Right lobe of liver (tissue), 6 donors: Measurements from ENCODE around the gene WDR88. TPM values are rescaled to one million over a fixed set of nuclear protein-coding genes. Genes with fewer than 3 reads are reported as not detected.

ENCODE experiments used
- ATAC-seq, 4 donors: fragments of 200-7000 bp; cut with Tn5 transposase; one replicate each; pipeline ENCODE4 v1.9.1; 2020; ENCODE audit warnings: mild to moderate bottlenecking in 4 of 4, moderate library complexity in 4 of 4
- DNase-seq, 3 donors: peaks; one replicate each; pipeline ENCODE4 v3.0.0-alpha.2; 2020
- H3K27ac ChIP-seq, 3 donors: fragments of 200-600 bp; one replicate each; pipeline ENCODE4 v1.8.0; 2022
- H3K27me3 ChIP-seq, 2 donors: fragments of 200-600 bp; one replicate each; pipeline ENCODE4 v1.8.0; 2022
- H3K36me3 ChIP-seq, 4 donors: fragments of 200-600 bp; sonication (generic) in 1 of 4; one replicate each; pipeline versions ENCODE4 v1.5.1 to v1.8.0; 2017 to 2022; ENCODE audit warnings: control low read depth in 1 of 4
- H3K4me1 ChIP-seq, 4 donors: fragments of 200-600 bp; sonication (generic) in 1 of 4; one replicate each; pipeline versions ENCODE4 v1.5.1 to v1.8.0; 2017 to 2022; ENCODE audit warnings: control low read depth in 1 of 4
- H3K4me3 ChIP-seq, 3 donors: fragments of 200-600 bp; one replicate each; pipeline ENCODE4 v1.8.0; 2022
- H3K9me3 ChIP-seq, 4 donors: fragments of 200-600 bp; sonication (generic) in 1 of 4; one replicate each; pipeline versions ENCODE4 v1.5.1 to v1.8.0; 2017 to 2022; ENCODE audit warnings: control low read depth in 1 of 4
- POLR2A ChIP-seq: fragments of 450-650 bp; IDR thresholded peaks from one replicate; pipeline ENCODE4 v1.6.1; 2017; ENCODE audit warnings: antibody characterized with exemption, mild to moderate bottlenecking
- WGBS: methylation state at CpG from one replicate; pipeline ENCODE4 v1.1.6; 2018; ENCODE audit warnings: low coverage, low lambda C conversion rate; ENCODE audit not compliant: insufficient coverage; ENCODE audit errors: missing lambda C conversion rate; 5-methylcytosine and 5-hydroxymethylcytosine counted together
- intact Hi-C, 2 donors: fragments of 100-400 bp; cut with DNase I; formaldehyde crosslinking; loops; one replicate each; pipeline versions ENCODE4 v1.11.2 to v1.14.1; 2022
- total RNA-seq, 6 experiments: library from RNA; depleted of rRNA in 2 of 6; stranded (reverse); fragments of >200 nt in 2 of 6; fragmentation: NEBNext Ultra II Directional in 3 of 6; extraction: Animal tissue kit (Norgen Biotek cat#: 25700) in 3 of 6; gene quantifications; one replicate each; pipeline versions ENCODE4 v1.1.0 to v1.2.4, GENCODE V29; 2016 to 2023
- TF ChIP-seq, protein P1 (sequence below), 4 donors: fragments of 200-600 bp in 3 of 4; fragments of 450-650 bp in 1 of 4; IDR thresholded peaks; one replicate each; pipeline versions ENCODE4 v1.5.1 to v1.8.0; 2016 to 2022; ENCODE audit warnings: antibody characterized with exemption in 4 of 4, mild to moderate bottlenecking in 2 of 4
- donor health status: DM: no; HTN: yes; CAD: no.
- donor health status: DM: no; HTN: no; CAD: no.
- donor health status: DM: no; HTN: no; CAD: no.
- donor health status: DM: no; HTN: yes; CAD: no.
- donor health status: DM: no; HTN: yes; CAD: no.

WDR88 gene
- total RNA-seq, 6 experiments from 2014 or later = not detected

DNA sequence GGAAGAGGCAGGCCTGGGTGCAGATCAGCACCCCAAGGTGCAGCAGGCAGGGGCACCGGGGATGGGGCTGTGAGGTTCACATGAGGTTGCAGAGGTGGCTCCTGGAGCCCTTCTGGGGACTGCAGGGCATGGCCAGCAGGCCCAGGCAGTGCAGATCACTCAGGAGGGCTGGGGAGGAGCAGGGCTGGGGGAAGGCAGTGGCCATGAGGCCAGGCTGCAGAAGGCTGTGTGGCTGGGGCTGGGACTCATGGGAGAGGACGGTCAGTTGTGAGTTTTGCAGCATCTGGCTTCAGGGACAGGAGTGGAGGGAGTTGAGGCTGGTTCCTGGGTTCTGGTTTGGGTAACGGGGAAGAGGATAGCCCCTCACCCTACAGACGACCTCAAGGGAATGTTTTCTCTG, 7.3 kb downstream of the WDR88 start:
- Histone ChIP-seq H3K4me1 (no peaks in the 10 kb centered on the region), H3K4me3 (no peak overlapping the region), H3K36me3 (no peaks in the 10 kb centered on the region), H3K27me3 (no peaks in the 10 kb centered on the region), H3K27ac (no peak overlapping the region), H3K9me3 (no peaks in the 10 kb centered on the region)
- ATAC-seq (no peak), DNase-seq (no peak)
- intact Hi-C loops = no loop called here
- WGBS = 54% methylated on average over 4 of the region's 4 CpGs
- no peak for TF ChIP-seq POLR2A
- TF ChIP-seq, protein P1, sequence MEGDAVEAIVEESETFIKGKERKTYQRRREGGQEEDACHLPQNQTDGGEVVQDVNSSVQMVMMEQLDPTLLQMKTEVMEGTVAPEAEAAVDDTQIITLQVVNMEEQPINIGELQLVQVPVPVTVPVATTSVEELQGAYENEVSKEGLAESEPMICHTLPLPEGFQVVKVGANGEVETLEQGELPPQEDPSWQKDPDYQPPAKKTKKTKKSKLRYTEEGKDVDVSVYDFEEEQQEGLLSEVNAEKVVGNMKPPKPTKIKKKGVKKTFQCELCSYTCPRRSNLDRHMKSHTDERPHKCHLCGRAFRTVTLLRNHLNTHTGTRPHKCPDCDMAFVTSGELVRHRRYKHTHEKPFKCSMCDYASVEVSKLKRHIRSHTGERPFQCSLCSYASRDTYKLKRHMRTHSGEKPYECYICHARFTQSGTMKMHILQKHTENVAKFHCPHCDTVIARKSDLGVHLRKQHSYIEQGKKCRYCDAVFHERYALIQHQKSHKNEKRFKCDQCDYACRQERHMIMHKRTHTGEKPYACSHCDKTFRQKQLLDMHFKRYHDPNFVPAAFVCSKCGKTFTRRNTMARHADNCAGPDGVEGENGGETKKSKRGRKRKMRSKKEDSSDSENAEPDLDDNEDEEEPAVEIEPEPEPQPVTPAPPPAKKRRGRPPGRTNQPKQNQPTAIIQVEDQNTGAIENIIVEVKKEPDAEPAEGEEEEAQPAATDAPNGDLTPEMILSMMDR (IDR thresholded peaks at IDR 0.05) = no peak

DNA sequence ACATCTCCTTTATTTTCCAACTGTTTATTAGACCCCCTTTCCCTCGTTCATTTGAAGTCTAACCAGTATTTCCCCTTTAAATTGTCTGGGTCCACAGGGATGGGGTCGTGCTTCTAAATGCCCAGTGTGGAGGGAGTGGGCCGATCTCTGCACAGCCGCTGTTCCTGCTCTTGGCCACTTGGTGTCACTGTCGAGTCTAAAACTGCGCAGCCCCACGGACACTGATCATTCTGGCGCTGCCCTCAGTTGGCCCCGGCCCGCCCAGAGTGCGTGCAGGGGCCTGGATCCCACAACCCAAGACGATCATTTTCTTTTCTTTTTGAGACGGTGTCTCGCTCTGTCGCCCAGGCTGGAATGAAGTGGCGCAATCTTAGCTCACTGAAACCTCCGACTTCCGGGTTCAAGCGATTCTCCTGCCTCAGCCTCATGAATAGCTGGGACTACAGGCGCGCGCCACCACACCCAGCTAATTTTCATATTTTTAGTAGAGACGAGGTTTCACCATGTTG, 12.0 kb downstream of the WDR88 start:
- no peak overlapping the region for H3K27ac ChIP-seq
- WGBS = 26% methylated on average over 23 of the region's 23 CpGs
- intact Hi-C loops = loop anchor here in 1 of 2 donors (5.0 kb wide), 1 partner anchor 38 kb away; no protein-coding TSS in a partner anchor
- no peak overlapping the region for H3K4me3 ChIP-seq
- no peaks in the 10 kb centered on the region for H3K9me3 ChIP-seq
- ATAC-seq (peak; percentile 96 to 99 (median 98)), DNase-seq (peak; percentile 51 to 67 (median 67))
- H3K27me3 ChIP-seq = no peaks in the 10 kb centered on the region
- no peaks in the 10 kb centered on the region for H3K4me1 ChIP-seq
- no peaks in the 10 kb centered on the region for H3K36me3 ChIP-seq
- TF ChIP-seq, protein P1 (IDR thresholded peaks at IDR 0.05) = peak; percentile 92 to 95 (median 94)
- no peak for TF ChIP-seq POLR2A

DNA sequence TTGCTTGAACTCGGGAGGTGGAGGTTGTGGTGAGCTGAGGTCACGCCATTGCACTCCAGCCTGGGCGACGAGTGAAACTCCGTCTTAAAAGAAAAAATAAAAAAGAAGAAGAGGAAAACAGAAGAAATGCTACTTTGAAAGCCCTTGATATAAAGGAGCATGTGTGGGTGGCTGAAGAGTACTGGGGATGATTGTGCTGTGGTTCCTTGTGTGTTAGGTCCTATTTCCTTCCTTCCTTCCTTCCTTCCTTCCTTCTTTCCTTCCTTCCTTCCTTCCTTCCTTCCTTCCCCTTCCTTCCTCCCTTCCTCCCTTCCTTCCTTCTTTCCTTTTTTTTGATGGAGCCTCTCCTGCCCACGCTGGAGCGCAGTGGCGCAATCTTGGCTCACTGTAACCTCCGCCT, 14.3 kb downstream of the WDR88 start:
- 94% methylated on average over 9 of the region's 9 CpGs for WGBS
- Histone ChIP-seq H3K4me1 (no peaks in the 10 kb centered on the region), H3K9me3 (no peaks in the 10 kb centered on the region), H3K4me3 (no peak overlapping the region), H3K36me3 (no peaks in the 10 kb centered on the region), H3K27me3 (no peaks in the 10 kb centered on the region), H3K27ac (no peak overlapping the region)
- intact Hi-C loops = loop anchor here in 1 of 2 donors (5.0 kb wide), 1 partner anchor 36 kb away; no protein-coding TSS in a partner anchor
- TF ChIP-seq, protein P1 (IDR thresholded peaks at IDR 0.05) = no peak
- no peak for TF ChIP-seq POLR2A
- ATAC-seq = no peak
- no peak for DNase-seq

DNA sequence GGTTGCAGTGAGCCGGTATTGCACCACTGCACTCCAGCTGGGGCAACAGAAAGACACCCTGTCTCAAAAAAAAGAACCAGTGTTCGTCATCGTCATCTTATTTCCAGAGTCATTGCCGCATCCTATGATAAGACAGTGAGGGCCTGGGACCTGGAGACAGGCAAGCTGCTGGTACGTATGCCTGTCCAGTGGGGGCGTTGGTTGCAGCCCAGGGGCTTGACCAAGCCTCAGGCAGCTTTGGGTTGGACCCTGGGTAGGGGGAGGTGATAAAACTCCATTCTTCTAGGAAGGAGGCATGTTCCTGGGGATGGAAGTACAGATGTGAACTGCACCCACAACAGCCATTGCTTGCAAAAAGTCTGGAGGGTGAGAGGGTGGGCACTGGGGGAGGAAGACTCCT, 15.6 kb downstream of the WDR88 start:
- 73% methylated on average over 4 of the region's 6 CpGs for WGBS
- Histone ChIP-seq H3K4me1 (no peaks in the 10 kb centered on the region), H3K4me3 (no peak overlapping the region), H3K9me3 (no peaks in the 10 kb centered on the region), H3K27me3 (no peaks in the 10 kb centered on the region), H3K27ac (no peak overlapping the region), H3K36me3 (no peaks in the 10 kb centered on the region)
- DNase-seq (no peak), ATAC-seq (no peak)
- intact Hi-C loops = loop anchor here in 1 of 2 donors (5.0 kb wide), 1 partner anchor 35 kb away; no protein-coding TSS in a partner anchor
- TF ChIP-seq POLR2A = no peak
- TF ChIP-seq, protein P1 (IDR thresholded peaks at IDR 0.05) = no peak
